PC-3 (cell line): ENCODE data around the gene PRODH. TPM values are rescaled to one million over a fixed set of nuclear protein-coding genes. Genes with fewer than 3 reads are reported as not detected.
"Not testable (repeated sequence)": the region's sequence is repeated elsewhere in the genome, so short reads cannot be mapped to it uniquely, and the experiment has no call there.

Experiments used
- ATAC-seq: fragments of 200-7000 bp; cut with Tn5 transposase; 2 replicates; pipeline ENCODE4 v1.9.1; 2020; ENCODE audit warnings: mild to moderate bottlenecking, moderate library complexity
- BruUV-seq: library from RNA; stranded (reverse); fragments of 400-500 nt; replicated peaks from 2 replicates; lab custom pipeline; 2021; lab: Mats Ljungman, UMichigan
- CTCF ChIA-PET: fragments of 300-600 bp; sonication (Branson Sonifier 250); formaldehyde crosslinking; loops from one replicate; lab custom pipeline; 2022; ENCODE audit warnings: antibody characterized with exemption; lab: Charles Lee
- POLR2A ChIA-PET: fragments of 300-600 bp; sonication (Branson Sonifier 250); formaldehyde crosslinking; loops from one replicate; lab custom pipeline; 2022; ENCODE audit warnings: antibody characterized with exemption; ENCODE audit not compliant: unreplicated experiment; lab: Charles Lee
- DNase-seq: peaks from one replicate; pipeline ENCODE4 v3.0.0-alpha.2; 2015
- H2AFZ ChIP-seq: fragments of 300-600 bp; sonication (generic); 2 replicates; pipeline ENCODE4 v1.6.0; 2016; ENCODE audit warnings: antibody characterized with exemption, low read length
- H3F3A ChIP-seq: fragments of 300-600 bp; sonication (generic); one replicate; pipeline ENCODE4 v1.6.0; 2017; ENCODE audit warnings: antibody characterized with exemption, low read length, control low read depth, mild to moderate bottlenecking; ENCODE audit not compliant: unreplicated experiment
- H3K27ac ChIP-seq: fragments of 300-600 bp; sonication (generic); 2 replicates; pipeline ENCODE4 v1.5.1; 2016; ENCODE audit warnings: mild to moderate bottlenecking, low read length
- H3K27me3 ChIP-seq: fragments of 300-600 bp; sonication (generic); 2 replicates; pipeline ENCODE4 v1.6.1; 2016; ENCODE audit warnings: low read length, mixed read lengths
- H3K36me3 ChIP-seq: fragments of 300-600 bp; sonication (generic); 2 replicates; pipeline ENCODE4 v1.6.1; 2016; ENCODE audit warnings: low read depth, mixed run types, low read length, mixed read lengths
- H3K4me1 ChIP-seq: fragments of 300-600 bp; sonication (generic); 2 replicates; pipeline ENCODE4 v1.5.1; 2016; ENCODE audit warnings: low read length; ENCODE audit not compliant: insufficient read depth
- H3K4me2 ChIP-seq: fragments of 300-600 bp; sonication (generic); 2 replicates; pipeline ENCODE4 v1.6.0; 2016; ENCODE audit warnings: low read length
- H3K4me3 ChIP-seq: fragments of 300-600 bp; sonication (generic); 2 replicates; pipeline ENCODE4 v1.5.1; 2016; ENCODE audit warnings: mild to moderate bottlenecking, low read length, mixed read lengths
- H3K79me2 ChIP-seq: fragments of 300-600 bp; sonication (generic); 2 replicates; pipeline ENCODE4 v1.6.1; 2017; ENCODE audit warnings: low read length, mixed read lengths
- H3K9ac ChIP-seq: fragments of 300-600 bp; sonication (generic); 2 replicates; pipeline ENCODE4 v1.6.0; 2016; ENCODE audit warnings: mild to moderate bottlenecking, low read length
- H3K9me2 ChIP-seq: fragments of 300-600 bp; sonication (generic); replicated peaks from 2 replicates; pipeline ENCODE4 v1.6.1; 2016; ENCODE audit warnings: mixed run types, low read length, mixed read lengths
- H3K9me3 ChIP-seq: fragments of 300-600 bp; sonication (generic); 2 replicates; pipeline ENCODE4 v1.6.1; 2016; ENCODE audit warnings: low read length, mixed read lengths
- H4K20me1 ChIP-seq: fragments of 300-600 bp; sonication (generic); 2 replicates; pipeline ENCODE4 v1.6.1; 2016; ENCODE audit warnings: low read length, mixed read lengths
- CTCF ChIP-seq: fragments of 300-600 bp; sonication (generic); conservative IDR thresholded peaks from 2 replicates; pipeline ENCODE4 v1.5.1; 2017; ENCODE audit warnings: antibody characterized with exemption, low read depth, mild to moderate bottlenecking, low read length
- EZH2 ChIP-seq: fragments of 300-600 bp; sonication (generic); IDR thresholded peaks from one replicate; pipeline ENCODE4 v1.6.1; 2017; ENCODE audit warnings: antibody characterized with exemption, mild to moderate bottlenecking, low read length; ENCODE audit not compliant: unreplicated experiment
- EZH2phosphoT487 ChIP-seq: fragments of 300-600 bp; sonication (generic); IDR thresholded peaks from 2 replicates; pipeline ENCODE4 v1.6.1; 2018; ENCODE audit warnings: mild to moderate bottlenecking, antibody characterized with exemption, low read length, borderline replicate concordance
- intact Hi-C: fragments of 100-400 bp; cut with micrococcal nuclease; formaldehyde crosslinking; loops from 2 replicates; pipeline ENCODE4 v1.9.0; 2023
- total RNA-seq: library from RNA; depleted of rRNA; stranded (reverse); fragments of >200 nt; gene quantifications from 2 replicates; pipeline ENCODE4 v1.2.3, GENCODE V29; 2014

Gene PRODH
- total RNA-seq, 1 experiment from 2014 or later = 0.84 TPM

GRCh38 chr22:18962308-18962635 lies 26.2 kb upstream of the PRODH start:
- Histone ChIP-seq H2AFZ (no peak overlapping the region), H4K20me1 (no peaks in the 10 kb centered on the region), H3K4me2 (no peak overlapping the region), H3F3A (no peaks in the 10 kb centered on the region), H3K4me3 (no peak overlapping the region), H3K79me2 (no peaks in the 10 kb centered on the region), H3K27me3 (no peaks in the 10 kb centered on the region), H3K9me3 (no peaks in the 10 kb centered on the region), H3K9me2 (no peaks in the 10 kb centered on the region), H3K4me1 (no peaks in the 10 kb centered on the region), H3K27ac (no peak overlapping the region), H3K36me3 (no peaks in the 10 kb centered on the region), H3K9ac (no peak overlapping the region)
- ATAC-seq = no peak
- no TSS peak for BruUV-seq
- TF ChIP-seq EZH2phosphoT487 (no peak), EZH2 (no peak), CTCF (no peak)
- intact Hi-C loops = no loop called here
- POLR2A ChIA-PET = no interaction called here
- CTCF ChIA-PET = no interaction called here
- DNase-seq = no peak

- H3F3A ChIP-seq, H3K4me2 ChIP-seq, POLR2A ChIA-PET, H3K4me1 ChIP-seq, H3K27ac ChIP-seq, H2AFZ ChIP-seq, H3K9me3 ChIP-seq, H3K79me2 ChIP-seq, H4K20me1 ChIP-seq, BruUV-seq, H3K9ac ChIP-seq, H3K9me2 ChIP-seq, DNase-seq, ATAC-seq, CTCF ChIA-PET, H3K36me3 ChIP-seq, H3K27me3 ChIP-seq, intact Hi-C loops, H3K4me3 ChIP-seq: not testable (repeated sequence)
Observed at GRCh38 chr22:18961632-18962307, 25.7 kb upstream of the PRODH start.

GRCh38 chr22:18961201-18961600 lies 25.1 kb upstream of the PRODH start:
- H2AFZ ChIP-seq, POLR2A ChIA-PET, CTCF ChIA-PET, intact Hi-C loops, DNase-seq, H3K9ac ChIP-seq, H3K27me3 ChIP-seq, H3K36me3 ChIP-seq, H3K79me2 ChIP-seq, H3K9me3 ChIP-seq, H3K27ac ChIP-seq, H3K4me1 ChIP-seq, BruUV-seq, ATAC-seq, H3K9me2 ChIP-seq, H4K20me1 ChIP-seq, H3K4me2 ChIP-seq, H3F3A ChIP-seq, H3K4me3 ChIP-seq: not testable (repeated sequence)

- CTCF ChIA-PET, H3F3A ChIP-seq, DNase-seq, POLR2A ChIA-PET, H2AFZ ChIP-seq, H3K4me1 ChIP-seq, BruUV-seq, H3K9me2 ChIP-seq, ATAC-seq, intact Hi-C loops, H3K27me3 ChIP-seq, H4K20me1 ChIP-seq, H3K9me3 ChIP-seq, H3K9ac ChIP-seq, H3K4me3 ChIP-seq, H3K4me2 ChIP-seq, H3K27ac ChIP-seq, H3K79me2 ChIP-seq, H3K36me3 ChIP-seq: not testable (repeated sequence)
Observed at GRCh38 chr22:18960166-18960820, 24.2 kb upstream of the PRODH start.

- H3K27me3 ChIP-seq, H3K79me2 ChIP-seq, H3K27ac ChIP-seq, CTCF ChIA-PET, BruUV-seq, H3K4me1 ChIP-seq, H3K36me3 ChIP-seq, H3K4me3 ChIP-seq, H3K9ac ChIP-seq, ATAC-seq, H3F3A ChIP-seq, H4K20me1 ChIP-seq, H3K9me2 ChIP-seq, DNase-seq, H3K4me2 ChIP-seq, H2AFZ ChIP-seq, H3K9me3 ChIP-seq, intact Hi-C loops, POLR2A ChIA-PET: not testable (repeated sequence)
Observed at GRCh38 chr22:18959741-18960140, 23.6 kb upstream of the PRODH start.
